H9 (cell line): ENCODE data around the gene PHKA1. TPM values are rescaled to one million over a fixed set of nuclear protein-coding genes. Genes with fewer than 3 reads are reported as not detected.

Experiments
- DNase-seq: peaks from one replicate; pipeline ENCODE4 v3.0.0-alpha.2; 2017
- H2AFZ ChIP-seq: one replicate; pipeline ENCODE4 v1.6.1; 2013; ENCODE audit warnings: mild to moderate bottlenecking, low read length, control low read depth, moderate library complexity
- H2AK5ac ChIP-seq: 2 replicates; pipeline ENCODE4 v1.6.1; 2013; ENCODE audit warnings: low read length, control low read depth, mixed read lengths; ENCODE audit not compliant: insufficient read length
- H2BK120ac ChIP-seq: one replicate; pipeline ENCODE4 v1.6.1; 2013; ENCODE audit warnings: low read depth, mild to moderate bottlenecking, low read length, control low read depth, inconsistent platforms; ENCODE audit not compliant: poor library complexity, severe bottlenecking
- H2BK12ac ChIP-seq: 2 replicates; pipeline ENCODE4 v1.6.1; 2013; ENCODE audit warnings: low read length, control low read depth, mixed read lengths, low read depth; ENCODE audit not compliant: insufficient read length
- H2BK15ac ChIP-seq: 2 replicates; pipeline ENCODE4 v1.6.1; 2013; ENCODE audit warnings: low read depth, low read length, control low read depth
- H2BK20ac ChIP-seq: one replicate; pipeline ENCODE4 v1.6.1; 2013; ENCODE audit warnings: low read depth, mild to moderate bottlenecking, low read length, control low read depth, inconsistent platforms; ENCODE audit not compliant: poor library complexity, severe bottlenecking
- H2BK5ac ChIP-seq: 2 replicates; pipeline ENCODE4 v1.6.1; 2013; ENCODE audit warnings: low read length, control low read depth, mixed read lengths; ENCODE audit not compliant: insufficient read length
- H3K14ac ChIP-seq: 2 replicates; pipeline ENCODE4 v1.6.1; 2013; ENCODE audit warnings: low read length, control low read depth; ENCODE audit not compliant: insufficient read depth
- H3K18ac ChIP-seq: 2 replicates; pipeline ENCODE4 v1.6.1; 2013; ENCODE audit warnings: low read depth, mild to moderate bottlenecking, mixed read lengths, low read length, control low read depth; ENCODE audit not compliant: insufficient read length
- H3K23ac ChIP-seq: 2 replicates; pipeline ENCODE4 v1.6.1; 2013; ENCODE audit warnings: low read length, control low read depth, mixed read lengths, low read depth; ENCODE audit not compliant: insufficient read length
- H3K23me2 ChIP-seq: 2 replicates; pipeline ENCODE4 v1.6.1; 2013; ENCODE audit warnings: low read depth, mild to moderate bottlenecking, mixed read lengths, low read length, control low read depth; ENCODE audit not compliant: insufficient read length, poor library complexity, severe bottlenecking
- H3K27ac ChIP-seq: 2 replicates; pipeline ENCODE4 v1.5.1; 2013; ENCODE audit warnings: low read length, control low read depth, mixed read lengths, low read depth; ENCODE audit not compliant: insufficient read length
- H3K27me3 ChIP-seq: 2 replicates; pipeline ENCODE4 v1.6.1; 2013; ENCODE audit warnings: low read length, control low read depth, inconsistent platforms; ENCODE audit not compliant: insufficient read depth
- H3K4ac ChIP-seq: 2 replicates; pipeline ENCODE4 v1.6.1; 2013; ENCODE audit warnings: low read depth, mild to moderate bottlenecking, control low read depth, inconsistent platforms, low read length, moderate library complexity
- H3K4me1 ChIP-seq: 2 replicates; pipeline ENCODE4 v1.6.1; 2013; ENCODE audit warnings: low read length, control low read depth, inconsistent platforms; ENCODE audit not compliant: insufficient read depth
- H3K4me2 ChIP-seq: 2 replicates; pipeline ENCODE4 v1.6.1; 2013; ENCODE audit warnings: low read length, control low read depth, mixed read lengths; ENCODE audit not compliant: insufficient read length, insufficient read depth
- H3K56ac ChIP-seq: 2 replicates; pipeline ENCODE4 v1.6.1; 2013; ENCODE audit warnings: low read depth, mild to moderate bottlenecking, mixed read lengths, low read length, control low read depth; ENCODE audit not compliant: insufficient read length
- H3K79me1 ChIP-seq: 2 replicates; pipeline ENCODE4 v1.6.1; 2013; ENCODE audit warnings: low read depth, mild to moderate bottlenecking, moderate library complexity, low read length, control low read depth, inconsistent platforms; ENCODE audit not compliant: insufficient read depth, poor library complexity, severe bottlenecking
- H3K79me2 ChIP-seq: 2 replicates; pipeline ENCODE4 v1.6.1; 2013; ENCODE audit warnings: low read length, control low read depth, inconsistent platforms; ENCODE audit not compliant: insufficient read depth
- H3K9ac ChIP-seq: 2 replicates; pipeline ENCODE4 v1.6.1; 2013; ENCODE audit warnings: low read length, control low read depth, mixed read lengths; ENCODE audit not compliant: insufficient read length; ENCODE audit errors: extremely low read depth
- H3K9me3 ChIP-seq: one replicate; pipeline ENCODE4 v1.6.1; 2013; ENCODE audit warnings: low read depth, low read length, inconsistent platforms; ENCODE audit not compliant: control insufficient read depth
- H3T11ph ChIP-seq: one replicate; pipeline ENCODE4 v1.6.1; 2013; ENCODE audit warnings: mild to moderate bottlenecking, low read length, control low read depth, inconsistent platforms
- H4K20me1 ChIP-seq: one replicate; pipeline ENCODE4 v1.6.1; 2013; ENCODE audit not compliant: control insufficient read depth, insufficient read length, insufficient read depth
- H4K5ac ChIP-seq: 2 replicates; pipeline ENCODE4 v1.6.1; 2013; ENCODE audit warnings: low read depth, mild to moderate bottlenecking, mixed read lengths, low read length, control low read depth; ENCODE audit not compliant: insufficient read length
- H4K8ac ChIP-seq: replicated peaks from 2 replicates; pipeline ENCODE4 v1.6.1; 2013; ENCODE audit warnings: low read length, control low read depth, mixed read lengths, low read depth; ENCODE audit not compliant: insufficient read length
- H4K91ac ChIP-seq: 2 replicates; pipeline ENCODE4 v1.6.1; 2013; ENCODE audit warnings: low read depth, mild to moderate bottlenecking, moderate library complexity, mixed read lengths, low read length, control low read depth; ENCODE audit not compliant: insufficient read length
- H3K27ac Mint-ChIP-seq, 3 experiments: 2 replicates in 2 of 3; 3 replicates in 1 of 3; pipeline ENCODE4 v1.8.0; 2020 to 2021; ENCODE audit warnings: mixed read lengths in 3 of 3, mild to moderate bottlenecking in 1 of 3, moderate library complexity in 1 of 3
- H3K27me3 Mint-ChIP-seq: 2 replicates; pipeline ENCODE4 v1.8.0; 2021; ENCODE audit warnings: low read depth, mild to moderate bottlenecking, moderate library complexity, mixed read lengths
- H3K36me3 Mint-ChIP-seq, 3 experiments: 2 replicates in 2 of 3; 3 replicates in 1 of 3; pipeline ENCODE4 v1.8.0; 2020 to 2021; ENCODE audit warnings: low read depth in 3 of 3, mixed read lengths in 3 of 3; ENCODE audit not compliant: insufficient read depth in 1 of 3
- H3K4me1 Mint-ChIP-seq, 2 experiments: 2 replicates each; pipeline ENCODE4 v1.8.0; 2020; ENCODE audit warnings: mixed read lengths in 2 of 2
- H3K4me3 Mint-ChIP-seq, 2 experiments: 2 replicates in 1 of 2; 3 replicates in 1 of 2; pipeline ENCODE4 v1.8.0; 2020 to 2021; ENCODE audit warnings: mild to moderate bottlenecking in 2 of 2, mixed read lengths in 2 of 2, moderate library complexity in 1 of 2
- H3K9me3 Mint-ChIP-seq, 2 experiments: 2 replicates in 1 of 2; 3 replicates in 1 of 2; pipeline ENCODE4 v1.8.0; 2020; ENCODE audit warnings: mild to moderate bottlenecking in 2 of 2, mixed read lengths in 2 of 2, moderate library complexity in 1 of 2
- CTCF ChIP-seq: fragments of 200-600 bp; sonication (generic); conservative IDR thresholded peaks from 3 replicates; pipeline ENCODE4 v1.8.0; 2021; ENCODE audit warnings: antibody characterized with exemption, mild to moderate bottlenecking
- WGBS: extraction: QIAGEN DNeasy Blood & Tissue Kit; methylation state at CpG from one replicate; pipeline ENCODE4 v1.1.7; 2013; ENCODE audit warnings: missing lambda C conversion rate, low lambda C conversion rate, mixed read lengths; ENCODE audit not compliant: insufficient read length; ENCODE audit errors: extremely low coverage; 5-methylcytosine and 5-hydroxymethylcytosine counted together
- total RNA-seq: library from RNA; stranded (reverse); gene quantifications from 2 replicates; pipeline ENCODE4 v1.2.1, GENCODE V29; 2021

The PHKA1 gene
- total RNA-seq, 1 experiment from 2014 or later, result 6.6 TPM

- H2BK12ac ChIP-seq, result no peak overlapping the region
Observed at GRCh38 chrX:72687396-72687795, 26.7 kb downstream of the PHKA1 start.

More at GRCh38 chrX:72687396-72687795, 26.7 kb downstream of the PHKA1 start:
- no peak overlapping the region for H2AK5ac ChIP-seq
- Mint-ChIP-seq H3K4me3 (no peak overlapping the region), H3K9me3 (peaks cover 40 to 57% of the 10 kb centered on the region in 2 experiments), H3K4me1 (peaks cover 0 to 3% of the 10 kb centered on the region in 2 experiments; a peak in 1 of 4 replicates), H3K27ac (no peak overlapping the region), H3K27me3 (no peaks in the 10 kb centered on the region), H3K36me3 (peaks cover 7 to 11% (median 9%) of the 10 kb centered on the region in 3 experiments)
- no peaks in the 10 kb centered on the region for H3K27me3 ChIP-seq
- WGBS, result no CpG with 5 or more reads among the region's 1 CpG
- H4K5ac ChIP-seq, result no peak overlapping the region
- H3K9me3 ChIP-seq, result peaks cover 5% of the 10 kb centered on the region
- H3K23me2 ChIP-seq, result no peaks in the 10 kb centered on the region
- H4K8ac ChIP-seq, result no peak overlapping the region
- H4K91ac ChIP-seq, result no peak overlapping the region
- H4K20me1 ChIP-seq, result no peaks in the 10 kb centered on the region
- H3K4ac ChIP-seq, result no peak overlapping the region
- no peaks in the 10 kb centered on the region for H3K4me1 ChIP-seq
- no peak overlapping the region for H3K14ac ChIP-seq
- TF ChIP-seq CTCF, result no peak
- no peak overlapping the region for H3K56ac ChIP-seq
- no peak overlapping the region for H3K23ac ChIP-seq
- H3K18ac ChIP-seq, result no peak overlapping the region
- no peak overlapping the region for H3T11ph ChIP-seq
- H3K27ac ChIP-seq, result no peak overlapping the region
- H3K79me1 ChIP-seq, result no peaks in the 10 kb centered on the region
- H2BK15ac ChIP-seq, result no peak overlapping the region
- H2AFZ ChIP-seq, result no peak overlapping the region
- H2BK20ac ChIP-seq, result no peak overlapping the region
- no peak overlapping the region for H3K4me2 ChIP-seq
- H2BK5ac ChIP-seq, result no peak overlapping the region
- no peak for DNase-seq
- H3K9ac ChIP-seq, result no peak overlapping the region
- no peak overlapping the region for H2BK120ac ChIP-seq
- no peaks in the 10 kb centered on the region for H3K79me2 ChIP-seq
